CD4-positive, alpha-beta T cell treated with Interleukin-4 for 4 hours (primary cell): ENCODE measurements around the gene VAMP1.

ENCODE experiments used
- DNase-seq: peaks from one replicate; pipeline ENCODE4 v3.0.0-alpha.2; 2020

Gene VAMP1

GRCh38 chr12:6423267-6424007, 47.0 kb downstream of the VAMP1 start:
- peak; percentile 86 for DNase-seq

GRCh38 chr12:6420364-6420763, 50.1 kb downstream of the VAMP1 start:
- no peak for DNase-seq

- DNase-seq = no peak
These were observed 51.7 kb downstream of the VAMP1 start for GRCh38 chr12:6418796-6419195.

- DNase-seq = no peak
These were observed 53.9 kb downstream of the VAMP1 start for GRCh38 chr12:6416596-6416995.
